Thoracic aorta (tissue), 2 donors: ENCODE results near the gene TEX19. TPM values are rescaled to one million over a fixed set of nuclear protein-coding genes. Genes with fewer than 3 reads are reported as not detected.

Source experiments
- ATAC-seq: fragments of 150-250 bp; one replicate; pipeline ENCODE4 v1.8.0; 2017; ENCODE audit warnings: low read depth; ENCODE audit not compliant: insufficient number of reproducible peaks, low FRiP score
- DNase-seq: peaks from one replicate; pipeline ENCODE4 v3.0.0-alpha.2; 2020; ENCODE audit warnings: low spot score
- H3K27ac ChIP-seq, 2 donors: fragments of 200-600 bp; sonication (generic); 1 replicate in 1 of 2; 2 replicates in 1 of 2; pipeline ENCODE4 v1.5.1; 2016; ENCODE audit warnings: mild to moderate bottlenecking in 2 of 2, moderate library complexity in 2 of 2
- H3K27me3 ChIP-seq: fragments of 200-600 bp; sonication (generic); replicated peaks from 2 replicates; pipeline ENCODE4 v1.6.0; 2016; ENCODE audit warnings: mild to moderate bottlenecking; ENCODE audit not compliant: insufficient read depth
- H3K36me3 ChIP-seq: fragments of 200-600 bp; sonication (generic); one replicate; pipeline ENCODE4 v1.5.1; 2016
- H3K4me1 ChIP-seq, 2 donors: fragments of 200-600 bp; sonication (generic); 1 replicate in 1 of 2; 2 replicates in 1 of 2; pipeline versions ENCODE4 v1.5.1 to v1.6.0; 2016; ENCODE audit warnings: low read depth in 2 of 2, mild to moderate bottlenecking in 1 of 2; ENCODE audit not compliant: control insufficient read depth in 1 of 2
- H3K4me3 ChIP-seq: fragments of 200-600 bp; sonication (generic); 2 replicates; pipeline ENCODE4 v1.5.1; 2016; ENCODE audit warnings: mild to moderate bottlenecking
- H3K9me3 ChIP-seq: fragments of 200-600 bp; sonication (generic); 2 replicates; pipeline ENCODE4 v1.5.1; 2016
- CTCF ChIP-seq: fragments of 200-600 bp; sonication (generic); IDR thresholded peaks from one replicate; pipeline ENCODE4 v1.5.1; 2019; ENCODE audit warnings: antibody characterized with exemption
- total RNA-seq, 2 donors: library from RNA; depleted of rRNA; stranded (reverse); fragments of >200 nt; gene quantifications; one replicate each; pipeline versions ENCODE4 v1.1.0 to v1.2.3, GENCODE V29; 2016

Gene TEX19
- total RNA-seq, 2 donors from 2014 or later = not detected

- peak overlapping the region; percentile 16 for H3K4me3 ChIP-seq
- no peaks in the 10 kb centered on the region for H3K9me3 ChIP-seq
- peaks cover 0 to 8% of the 10 kb centered on the region in 2 donors for H3K4me1 ChIP-seq
- H3K27me3 ChIP-seq = peaks cover 11% of the 10 kb centered on the region
- DNase-seq (no peak), ATAC-seq (no peak)
- no peak for TF ChIP-seq CTCF
- H3K36me3 ChIP-seq = no peaks in the 10 kb centered on the region
- no peak overlapping the region for H3K27ac ChIP-seq
Measured at GRCh38 chr17:82316651-82317393, 42.2 kb upstream of the TEX19 start.

- peaks cover 0 to 8% of the 10 kb centered on the region in 2 donors for H3K4me1 ChIP-seq
- H3K27ac ChIP-seq = no peak within 1 kb of the TSS
- no peaks in the 10 kb centered on the region for H3K9me3 ChIP-seq
- peak within 1 kb of the TSS; percentile 16 for H3K4me3 ChIP-seq
- no peak for ATAC-seq
- no peak for DNase-seq
- peaks cover 11% of the 10 kb centered on the region for H3K27me3 ChIP-seq
- H3K36me3 ChIP-seq = no peaks in the 10 kb centered on the region
- TF ChIP-seq CTCF = no peak
Measured at GRCh38 chr17:82317394-82318168, 41.5 kb upstream of the TEX19 start, which contains the start of gene CD7. TSS of gene CD7 (minus strand) at chr17:82317608. CDS start at chr17:82317495, 113 bp downstream.

- Histone ChIP-seq H3K27ac (no peak overlapping the region), H3K4me3 (no peak overlapping the region), H3K9me3 (no peaks in the 10 kb centered on the region), H3K4me1 (peaks cover 0 to 8% of the 10 kb centered on the region in 2 donors), H3K27me3 (peaks cover 11% of the 10 kb centered on the region), H3K36me3 (no peaks in the 10 kb centered on the region)
- ATAC-seq = no peak
- no peak for TF ChIP-seq CTCF
- no peak for DNase-seq
Measured at GRCh38 chr17:82318169-82318498, 40.9 kb upstream of the TEX19 start.

GRCh38 chr17:82318772-82319606 lies 40.1 kb upstream of the TEX19 start:
- peaks cover 11% of the 10 kb centered on the region for H3K27me3 ChIP-seq
- peaks cover 0 to 8% of the 10 kb centered on the region in 2 donors for H3K4me1 ChIP-seq
- no peak overlapping the region for H3K4me3 ChIP-seq
- H3K27ac ChIP-seq = no peak overlapping the region
- ATAC-seq (no peak), DNase-seq (no peak)
- H3K9me3 ChIP-seq = no peaks in the 10 kb centered on the region
- no peaks in the 10 kb centered on the region for H3K36me3 ChIP-seq
- TF ChIP-seq CTCF = no peak
